GM19463 (cell line): ENCODE results near the gene MBD3L3.
"Not testable (repeated sequence)": the region's sequence is repeated elsewhere in the genome, so short reads cannot be mapped to it uniquely, and the experiment has no call there.

Source experiments
- ATAC-seq: cut with Tn5 transposase; IDR thresholded peaks from one replicate; pipeline ENCODE4 v1.9.1; 2021; ENCODE audit warnings: mild to moderate bottlenecking, moderate library complexity; ENCODE audit not compliant: unreplicated experiment

The MBD3L3 gene

GRCh38 chr19:7058576-7058975 is at the start of gene MBD3L3:
Gene MBD3L3 (minus strand): TSS chr19:7058676. CDS start chr19:7058605, 71 bp downstream.
- ATAC-seq, result not testable (repeated sequence)

- no peak for ATAC-seq
Observed at GRCh38 chr19:7106711-7107657, 48.5 kb upstream of the MBD3L3 start.

GRCh38 chr19:7104747-7105447 is 46.4 kb upstream of the MBD3L3 start:
- no peak for ATAC-seq

- ATAC-seq, result no peak
Observed at GRCh38 chr19:7101498-7102253, 43.2 kb upstream of the MBD3L3 start.

GRCh38 chr19:7099597-7099921 is 41.1 kb upstream of the MBD3L3 start:
- no peak for ATAC-seq

- peak; percentile 80 for ATAC-seq
Observed at GRCh38 chr19:7098701-7099596, 40.5 kb upstream of the MBD3L3 start.

- no peak for ATAC-seq
Observed at GRCh38 chr19:7098096-7098495, 39.6 kb upstream of the MBD3L3 start.

GRCh38 chr19:7088999-7089398 is 30.5 kb upstream of the MBD3L3 start:
- ATAC-seq, result no peak

GRCh38 chr19:7083076-7083956 is 24.8 kb upstream of the MBD3L3 start:
- ATAC-seq, result no peak

- ATAC-seq, result no peak
Observed at GRCh38 chr19:7078008-7078407, 19.5 kb upstream of the MBD3L3 start.

GRCh38 chr19:7076151-7076550 is 17.7 kb upstream of the MBD3L3 start:
- no peak for ATAC-seq

- no peak for ATAC-seq
Observed at GRCh38 chr19:7074705-7075282, 16.3 kb upstream of the MBD3L3 start.

- ATAC-seq, result no peak
Observed at GRCh38 chr19:7072541-7072940, 14.1 kb upstream of the MBD3L3 start.

- ATAC-seq, result peak; percentile 8
Observed at GRCh38 chr19:7069904-7070226, 11.4 kb upstream of the MBD3L3 start.

GRCh38 chr19:7069042-7069903 is 10.8 kb upstream of the MBD3L3 start, which contains the start of gene ZNF557:
Gene ZNF557 (plus strand): TSS chr19:7069703. CDS start chr19:7075075, 5,372 bp downstream.
- ATAC-seq, result peak; percentile 93

- ATAC-seq, result no peak
Observed at GRCh38 chr19:7068599-7068998, 10.1 kb upstream of the MBD3L3 start.

- no peak for ATAC-seq
Observed at GRCh38 chr19:7067716-7068115, 9.2 kb upstream of the MBD3L3 start.

GRCh38 chr19:7067122-7067521 is 8.6 kb upstream of the MBD3L3 start:
- not testable (repeated sequence) for ATAC-seq
